Hematopoietic multipotent progenitor cell treated with erythropoietin and hydrocortisone succinate and interleukin-3 and kit ligand, for 17 days (in vitro differentiated cells): Measurements from ENCODE around the gene CCDC171.

ENCODE experiments used
- DNase-seq: peaks from one replicate; pipeline ENCODE4 v3.0.0-alpha.2; 2015; ENCODE audit warnings: low spot score

Gene CCDC171

GRCh38 chr9:16001856-16002255 is 449.0 kb downstream of the CCDC171 start:
- DNase-seq = no peak

- no peak for DNase-seq
Observed at GRCh38 chr9:16002816-16003215, 450.0 kb downstream of the CCDC171 start.

DNA sequence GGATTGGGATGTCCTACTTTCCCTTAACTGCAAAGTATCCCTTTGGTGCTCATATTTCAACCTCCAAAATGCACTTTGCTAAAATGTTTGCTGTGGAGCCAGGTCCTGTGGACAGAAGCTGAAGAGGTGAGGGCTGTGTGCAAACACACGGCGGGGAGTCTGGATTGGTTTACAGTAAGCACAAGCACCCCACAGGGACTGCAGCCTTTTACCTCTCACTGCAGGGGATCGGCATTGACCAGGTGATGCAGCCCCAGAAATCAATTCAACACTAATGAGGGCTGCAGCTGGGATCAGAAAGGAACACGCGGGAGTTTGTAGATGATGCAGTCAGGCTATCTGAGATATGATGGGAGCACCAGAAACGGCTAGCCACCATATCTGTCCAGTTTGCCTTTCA is 450.9 kb downstream of the CCDC171 start:
- DNase-seq = no peak

- DNase-seq = no peak
Observed at GRCh38 chr9:16004613-16005012, 451.8 kb downstream of the CCDC171 start.

GRCh38 chr9:16010221-16010620 is 457.4 kb downstream of the CCDC171 start:
- no peak for DNase-seq

GRCh38 chr9:16012621-16013020 is 459.8 kb downstream of the CCDC171 start:
- no peak for DNase-seq

- no peak for DNase-seq
Observed at GRCh38 chr9:16013366-16013765, 460.5 kb downstream of the CCDC171 start.

DNA sequence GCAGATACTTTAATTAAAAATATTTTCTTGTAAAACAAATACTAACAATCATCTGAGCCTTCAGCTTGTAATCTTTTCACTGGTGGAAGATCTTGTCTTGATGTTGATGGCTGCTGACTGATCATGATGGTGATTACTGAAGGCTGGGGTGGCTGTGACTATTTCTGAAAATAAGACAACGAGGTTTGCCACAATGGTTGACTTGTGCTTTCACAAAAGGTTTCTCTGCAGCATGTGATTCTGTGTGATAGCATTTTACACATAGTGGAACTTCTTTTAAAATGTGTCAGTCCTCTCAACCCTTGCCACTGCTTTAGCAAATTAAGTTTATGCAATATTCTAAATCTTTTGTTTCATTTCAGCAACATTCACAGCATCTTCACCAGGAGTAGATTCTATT is 461.0 kb downstream of the CCDC171 start:
- DNase-seq = no peak

GRCh38 chr9:16022228-16022627 is 469.4 kb downstream of the CCDC171 start:
- DNase-seq = no peak

- no peak for DNase-seq
Observed at GRCh38 chr9:16023446-16023845, 470.6 kb downstream of the CCDC171 start.
